Erythroblast (primary cell): Measurements from ENCODE around the gene CDH18.

Experiments used
- GATA1 ChIP-seq: IDR thresholded peaks from 2 replicates; pipeline ENCODE4 v1.6.1; 2011; ENCODE audit warnings: low read depth, mild to moderate bottlenecking, control low read depth, low read length, moderate library complexity
- POLR2A ChIP-seq: IDR thresholded peaks from 2 replicates; pipeline ENCODE4 v1.6.1; 2011; ENCODE audit warnings: mild to moderate bottlenecking, low read length

GRCh38 chr5:19835442-19835841 is 152.6 kb downstream of the CDH18 start:
- TF ChIP-seq POLR2A (no peak), GATA1 (no peak)
